HG03135 (cell line): ENCODE data around the gene TICAM1.
"Not testable (repeated sequence)": the region's sequence is repeated elsewhere in the genome, so short reads cannot be mapped to it uniquely, and the experiment has no call there.

Source experiments
- ATAC-seq: cut with Tn5 transposase; IDR thresholded peaks from one replicate; pipeline ENCODE4 v1.9.1; 2021; ENCODE audit warnings: mild to moderate bottlenecking, moderate library complexity; ENCODE audit not compliant: unreplicated experiment

TICAM1 gene

DNA sequence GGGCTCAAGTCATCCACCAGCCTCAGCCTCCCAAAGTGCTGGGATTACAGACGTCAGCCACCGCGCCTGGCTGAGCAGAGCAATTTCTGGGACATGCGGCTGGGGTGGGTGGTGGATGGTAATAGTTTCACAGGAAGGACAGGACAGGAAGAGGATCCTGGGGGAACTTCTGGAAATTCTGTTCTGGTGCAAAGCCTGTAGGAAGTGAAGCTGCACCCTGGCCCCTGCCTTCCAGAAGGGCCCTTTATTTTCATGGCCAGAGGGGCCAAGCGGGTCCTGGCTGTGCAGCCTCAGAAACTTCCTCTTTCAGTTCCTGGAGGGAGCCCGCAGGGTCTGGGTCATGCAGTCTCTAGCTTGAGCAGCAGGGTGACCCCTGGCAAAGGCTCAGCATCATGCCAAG is 24.3 kb downstream of the TICAM1 start:
- ATAC-seq, result no peak

DNA sequence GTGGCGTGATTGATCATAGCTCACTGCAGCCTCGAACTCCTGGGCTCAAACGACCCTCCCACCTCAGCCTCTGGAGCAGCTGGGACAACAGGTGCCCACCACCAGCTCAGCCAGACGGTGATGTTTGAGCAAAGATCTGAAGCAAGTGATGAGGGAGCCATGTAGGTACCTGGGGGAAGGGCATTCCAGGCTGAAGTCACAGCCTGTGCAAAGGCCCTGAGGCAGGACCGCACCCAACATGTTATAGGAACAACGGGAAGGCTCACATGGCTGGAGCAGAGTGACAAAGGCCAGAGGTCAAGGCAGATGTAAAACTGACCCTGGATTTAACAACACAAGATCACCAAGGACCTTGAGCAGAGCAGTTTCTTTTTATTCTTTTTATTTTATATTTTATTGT is 25.1 kb downstream of the TICAM1 start:
- ATAC-seq, result no peak

DNA sequence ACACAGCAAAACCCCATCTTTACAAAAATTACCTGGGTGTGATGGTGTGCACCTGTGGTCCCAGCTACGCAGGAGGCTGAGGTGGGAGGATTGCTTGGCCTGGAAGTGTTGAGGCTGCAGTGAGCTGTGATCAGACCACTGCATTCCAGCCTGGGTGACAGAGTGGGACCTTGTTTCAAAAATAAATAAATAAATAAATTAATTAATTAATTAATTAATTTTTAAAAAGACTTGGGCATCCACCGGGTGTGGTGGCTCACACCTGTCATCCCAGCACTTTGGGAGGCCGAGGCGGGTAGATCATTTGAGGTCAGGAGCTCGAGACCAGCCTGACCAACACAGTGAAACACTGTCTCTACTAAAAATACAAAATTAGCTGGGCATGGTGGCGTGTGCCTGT is 26.4 kb downstream of the TICAM1 start:
- not testable (repeated sequence) for ATAC-seq

DNA sequence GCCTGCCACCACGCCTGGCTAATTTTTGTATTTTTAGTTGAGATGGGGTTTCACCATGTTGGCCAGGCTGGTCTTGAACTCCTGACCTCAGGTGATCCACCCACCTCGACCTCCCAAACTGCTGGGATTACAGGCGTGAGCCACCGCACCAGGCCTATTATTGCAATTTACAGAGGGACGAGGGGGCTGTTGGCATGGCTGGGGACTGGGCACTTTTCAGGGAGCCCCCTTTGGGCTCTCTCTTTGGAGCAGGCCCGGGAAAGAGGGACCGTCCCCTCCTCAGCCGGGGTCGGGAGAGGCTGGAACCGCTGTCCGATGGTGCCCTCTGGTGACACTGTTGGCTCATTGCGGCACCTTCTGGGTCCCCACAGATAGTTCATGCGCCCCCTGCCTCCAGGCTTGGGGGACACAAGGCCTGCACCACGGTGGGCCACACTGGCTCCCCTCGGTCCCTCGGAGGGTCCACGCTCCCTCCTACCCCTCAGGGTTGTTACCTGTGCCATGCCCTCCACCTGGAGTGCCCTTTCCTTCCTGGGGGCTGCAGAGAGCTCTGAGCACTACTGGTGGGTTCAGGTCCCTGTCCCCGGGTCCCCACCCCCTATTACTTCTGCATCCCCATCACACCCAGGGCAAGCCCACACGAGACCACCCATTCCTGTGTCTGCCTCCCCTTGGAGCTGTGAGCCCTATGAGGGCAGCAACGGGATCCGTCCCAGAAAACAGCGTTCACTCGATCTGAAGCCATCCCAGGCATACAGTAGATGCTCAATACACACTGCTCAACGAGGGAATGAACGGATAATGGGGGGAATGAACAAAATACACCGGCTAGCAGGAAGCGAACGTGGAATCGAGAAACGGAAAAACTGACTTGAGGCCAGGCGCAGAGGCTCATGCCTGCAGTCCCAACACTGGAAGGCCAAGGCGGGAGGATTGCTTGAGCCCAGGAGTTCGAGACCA is 27.5 kb downstream of the TICAM1 start:
- ATAC-seq, result no peak

DNA sequence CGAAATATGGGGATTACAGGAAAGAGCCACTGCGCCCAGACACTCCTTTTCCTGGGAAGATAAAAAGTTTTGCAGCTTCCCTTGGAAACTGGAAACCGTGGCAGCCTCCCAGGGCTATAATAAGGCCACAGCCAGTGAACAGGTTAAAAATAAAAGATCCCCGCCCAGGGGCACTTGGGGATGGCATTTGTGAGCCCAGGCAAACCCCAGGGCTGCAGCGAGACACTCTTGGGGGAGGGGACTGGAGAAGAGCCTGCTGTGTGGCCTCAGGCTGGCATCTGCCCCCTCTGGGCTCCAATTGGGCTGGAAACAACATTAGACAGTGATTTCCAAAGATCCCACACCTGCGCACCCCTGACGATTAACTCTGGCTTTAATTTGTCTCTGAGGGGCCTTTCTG is 28.8 kb downstream of the TICAM1 start:
- ATAC-seq, result no peak

DNA sequence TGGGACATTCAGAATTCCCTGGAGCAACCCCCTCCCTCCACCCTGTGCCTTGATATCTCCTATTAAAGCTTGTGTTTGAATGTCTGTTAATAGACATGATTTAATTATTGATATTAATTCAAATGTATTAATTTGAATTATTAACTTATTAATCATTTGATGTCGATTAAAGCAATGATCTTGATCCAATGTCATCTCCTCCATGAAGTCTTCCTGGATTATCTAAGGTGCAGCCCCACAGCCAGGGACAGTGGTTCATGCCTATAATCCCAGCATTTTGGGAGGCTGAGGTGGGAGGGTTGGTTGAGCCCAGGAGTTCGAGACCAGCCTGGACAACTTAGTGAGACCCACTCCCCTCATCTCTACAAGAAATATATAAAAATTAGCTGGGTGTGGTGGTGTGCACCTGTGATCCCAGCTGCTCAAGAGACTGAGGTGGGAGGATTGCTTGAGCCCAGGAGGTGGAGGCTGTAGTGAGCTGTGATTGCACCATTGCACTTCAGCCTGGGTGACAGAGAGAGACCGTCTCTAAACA is 30.4 kb downstream of the TICAM1 start:
- ATAC-seq, result no peak

DNA sequence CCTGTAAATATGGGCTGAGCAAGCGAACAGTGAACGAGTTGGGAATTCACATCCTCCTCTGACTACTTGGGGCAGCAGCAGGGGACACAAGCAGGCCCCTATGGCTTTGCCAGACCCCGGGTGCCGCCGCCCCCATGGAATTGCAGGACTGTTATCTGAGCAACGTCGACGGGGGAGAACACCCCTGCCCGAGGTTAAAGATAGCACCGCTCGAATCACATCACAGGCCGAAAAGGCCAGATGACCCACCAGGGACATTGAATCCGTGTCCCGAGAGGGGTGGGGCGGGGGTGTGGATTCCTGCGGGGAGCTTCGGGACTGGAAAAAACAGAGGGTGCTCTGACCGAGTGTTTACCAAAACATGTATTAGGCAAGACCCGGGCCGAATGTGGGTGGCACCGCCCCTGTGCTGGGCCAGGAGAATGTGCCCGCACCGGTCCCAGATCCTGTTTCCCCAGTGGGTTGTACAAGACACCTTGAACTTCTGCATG is 30.9 kb downstream of the TICAM1 start:
- no peak for ATAC-seq

DNA sequence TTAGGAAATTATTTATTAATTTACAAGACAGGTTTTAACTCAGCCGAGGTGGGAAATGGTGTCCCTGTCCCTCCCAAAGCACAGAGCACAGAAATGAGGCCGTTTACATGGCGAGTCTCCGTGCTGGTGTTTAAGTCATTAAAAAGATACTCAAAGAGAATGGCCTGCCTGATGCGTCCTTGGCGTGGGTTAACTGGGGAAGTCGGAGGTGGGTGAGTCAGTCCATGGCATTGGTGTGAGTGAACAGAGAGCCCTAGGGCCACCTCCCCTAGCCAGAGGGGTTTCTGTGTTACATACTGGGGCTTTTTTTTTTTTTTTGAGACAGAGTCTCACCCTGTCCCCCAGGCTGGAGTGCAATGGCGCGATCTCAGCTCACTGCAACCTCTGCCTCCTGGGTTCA is 36.1 kb downstream of the TICAM1 start:
- no peak for ATAC-seq

DNA sequence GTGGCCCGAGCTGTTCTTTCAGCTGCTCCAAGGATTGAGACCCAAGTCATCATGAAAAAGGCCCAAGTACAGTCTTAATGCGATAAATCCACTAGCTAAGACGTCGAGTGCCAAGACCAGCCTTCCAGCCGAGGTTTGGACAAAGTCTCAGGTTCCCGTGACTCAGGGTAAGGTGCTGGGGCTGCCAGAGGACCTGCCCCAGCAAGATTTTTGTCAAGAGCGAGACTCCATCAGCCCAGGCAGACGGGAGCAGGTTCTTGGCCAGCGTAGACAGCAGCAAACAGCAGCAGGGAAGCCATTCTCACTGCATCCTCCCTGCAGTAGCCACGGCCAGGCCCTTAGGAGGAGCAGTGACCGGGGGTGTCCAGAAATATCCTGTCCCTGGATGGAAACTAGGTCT is 36.5 kb downstream of the TICAM1 start:
- no peak for ATAC-seq

DNA sequence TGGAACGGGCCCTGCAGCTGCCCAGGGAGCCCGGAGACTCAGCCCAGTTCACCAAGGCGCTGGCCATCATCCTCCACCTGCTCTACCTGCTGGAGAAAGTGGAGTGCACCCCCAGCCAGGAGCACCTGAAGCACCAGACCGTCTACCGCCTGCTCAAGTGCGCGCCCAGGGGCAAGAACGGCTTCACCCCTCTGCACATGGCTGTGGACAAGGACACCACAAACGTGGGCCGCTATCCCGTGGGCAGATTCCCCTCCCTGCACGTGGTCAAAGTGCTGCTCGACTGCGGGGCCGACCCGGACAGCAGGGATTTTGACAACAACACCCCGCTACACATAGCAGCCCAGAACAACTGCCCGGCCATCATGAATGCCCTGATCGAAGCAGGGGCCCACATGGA is 38.2 kb downstream of the TICAM1 start:
- not testable (repeated sequence) for ATAC-seq

DNA sequence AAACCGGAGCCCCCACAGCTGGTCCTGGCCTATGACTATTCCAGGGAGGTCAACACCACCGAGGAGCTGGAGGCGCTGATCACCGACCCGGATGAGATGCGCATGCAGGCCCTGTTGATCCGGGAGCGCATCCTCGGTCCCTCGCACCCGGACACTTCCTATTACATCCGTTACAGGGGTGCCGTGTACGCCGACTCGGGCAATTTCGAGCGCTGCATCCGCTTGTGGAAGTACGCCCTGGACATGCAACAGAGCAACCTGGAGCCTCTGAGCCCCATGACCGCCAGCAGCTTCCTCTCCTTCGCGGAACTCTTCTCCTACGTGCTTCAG is 38.7 kb downstream of the TICAM1 start:
- ATAC-seq, result not testable (repeated sequence)

DNA sequence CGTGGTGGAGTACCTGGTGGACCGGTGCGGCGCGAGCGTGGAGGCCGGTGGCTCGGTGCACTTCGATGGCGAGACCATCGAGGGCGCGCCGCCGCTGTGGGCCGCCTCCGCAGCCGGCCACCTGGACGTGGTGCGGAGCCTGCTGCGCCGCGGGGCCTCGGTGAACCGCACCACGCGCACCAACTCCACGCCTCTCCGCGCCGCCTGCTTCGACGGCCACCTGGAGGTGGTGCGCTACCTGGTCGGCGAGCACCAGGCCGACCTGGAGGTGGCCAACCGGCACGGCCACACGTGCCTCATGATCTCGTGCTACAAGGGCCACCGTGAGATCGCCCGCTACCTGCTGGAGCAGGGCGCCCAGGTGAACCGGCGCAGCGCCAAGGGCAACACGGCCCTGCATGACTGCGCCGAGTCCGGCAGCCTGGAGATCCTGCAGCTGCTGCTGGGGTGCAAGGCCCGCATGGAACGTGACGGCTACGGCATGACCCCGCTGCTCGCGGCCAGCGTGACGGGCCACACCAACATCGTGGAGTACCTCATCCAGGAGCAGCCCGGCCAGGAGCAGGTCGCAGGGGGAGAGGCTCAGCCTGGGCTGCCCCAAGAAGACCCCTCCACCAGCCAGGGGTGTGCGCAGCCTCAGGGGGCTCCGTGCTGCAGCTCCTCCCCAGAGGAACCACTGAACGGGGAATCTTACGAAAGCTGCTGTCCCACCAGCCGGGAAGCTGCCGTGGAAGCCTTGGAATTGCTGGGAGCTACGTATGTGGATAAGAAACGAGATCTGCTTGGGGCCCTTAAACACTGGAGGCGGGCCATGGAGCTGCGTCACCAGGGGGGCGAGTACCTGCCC is 39.3 kb downstream of the TICAM1 start:
- ATAC-seq, result not testable (repeated sequence)

DNA sequence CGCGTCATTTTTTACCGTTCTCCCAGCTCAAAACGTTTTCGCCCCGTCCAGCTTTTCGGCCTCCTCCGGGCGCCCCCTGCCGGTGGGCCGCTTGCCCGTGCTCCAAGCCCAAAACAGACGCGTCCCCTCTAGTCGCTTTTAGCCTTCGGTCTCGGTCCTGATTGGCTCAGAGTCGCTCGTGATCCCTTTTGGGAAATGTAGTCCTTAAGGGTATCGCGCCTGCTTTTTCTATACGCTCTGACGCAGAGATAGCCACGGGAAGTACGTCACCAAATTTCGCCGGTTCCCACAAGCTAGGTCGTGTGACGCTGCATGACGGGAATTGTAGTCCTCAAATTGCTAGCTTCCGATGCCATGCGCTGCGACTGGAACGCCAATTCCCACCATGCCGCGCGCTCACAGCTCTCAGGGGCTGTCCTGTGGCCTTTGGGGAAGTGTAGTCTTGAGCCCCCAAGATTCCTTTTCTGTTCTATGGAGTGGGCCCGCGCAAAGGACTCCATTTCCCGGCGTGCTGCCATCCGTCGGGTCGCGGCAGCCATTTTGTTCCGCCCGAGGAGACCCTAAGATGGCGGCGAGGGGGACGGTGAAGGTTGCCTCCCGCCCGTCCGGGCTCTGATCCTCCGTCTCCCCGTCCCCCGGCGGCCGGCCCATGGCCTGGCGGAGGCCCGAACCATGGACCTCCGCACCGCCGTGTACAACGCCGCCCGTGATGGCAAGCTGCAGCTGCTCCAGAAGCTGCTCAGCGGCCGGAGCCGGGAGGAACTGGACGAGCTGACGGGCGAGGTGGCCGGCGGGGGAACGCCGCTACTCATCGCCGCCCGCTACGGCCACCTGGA is 40.1 kb downstream of the TICAM1 start, which contains the start of gene FEM1A:
TSS of gene FEM1A (plus strand) at position 552 of the 836 bp plus-strand sequence. CDS start at position 673, 121 bp downstream.
- ATAC-seq, result peak; percentile 93

DNA sequence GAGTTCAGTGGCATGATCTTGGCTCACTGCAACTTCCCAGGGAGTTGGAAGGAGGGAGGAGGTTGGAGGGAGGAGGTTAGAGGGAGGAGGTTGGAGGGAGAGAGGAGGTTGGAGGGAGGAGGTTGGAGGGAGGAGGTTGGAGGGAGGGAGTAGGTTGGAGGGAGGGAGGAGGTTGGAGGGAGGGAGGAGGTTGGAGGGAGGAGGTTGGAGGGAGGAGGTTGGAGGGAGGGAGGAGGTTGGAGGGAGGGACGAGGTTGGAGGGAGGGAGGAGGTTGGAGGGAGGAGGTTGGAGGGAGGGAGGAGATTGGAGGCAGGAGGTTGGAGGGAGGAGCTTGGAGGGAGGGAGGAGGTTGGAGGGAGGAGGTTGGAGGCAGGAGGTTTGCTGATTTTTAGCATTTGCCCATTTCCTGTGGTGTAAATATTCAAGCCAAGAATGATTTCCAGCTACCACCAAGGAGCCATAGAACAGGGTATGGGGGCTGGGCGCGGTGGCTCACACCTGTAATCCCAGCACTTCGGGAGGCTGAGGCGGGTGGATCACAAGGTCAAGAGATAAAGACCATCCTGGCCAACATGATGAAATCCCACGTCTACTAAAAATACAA is 45.0 kb downstream of the TICAM1 start:
- not testable (repeated sequence) for ATAC-seq

DNA sequence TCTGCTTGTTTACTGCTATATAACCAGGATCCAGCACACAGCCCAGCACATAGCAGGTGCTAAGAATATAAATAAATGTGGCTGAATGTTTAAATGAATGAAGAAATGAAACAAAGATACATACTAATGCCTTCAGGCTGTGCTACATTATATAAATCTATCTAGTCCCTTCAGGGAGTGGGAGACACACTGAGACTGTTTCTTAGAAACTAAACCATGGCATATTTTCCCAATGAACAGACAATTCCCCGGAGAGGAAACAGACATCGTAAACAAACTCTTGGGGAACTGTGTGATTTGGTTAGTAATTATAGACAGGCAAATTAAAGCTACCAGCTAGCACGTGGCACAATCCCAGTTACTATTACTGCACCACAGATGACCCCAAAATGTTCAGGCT is 49.7 kb downstream of the TICAM1 start:
- no peak for ATAC-seq

DNA sequence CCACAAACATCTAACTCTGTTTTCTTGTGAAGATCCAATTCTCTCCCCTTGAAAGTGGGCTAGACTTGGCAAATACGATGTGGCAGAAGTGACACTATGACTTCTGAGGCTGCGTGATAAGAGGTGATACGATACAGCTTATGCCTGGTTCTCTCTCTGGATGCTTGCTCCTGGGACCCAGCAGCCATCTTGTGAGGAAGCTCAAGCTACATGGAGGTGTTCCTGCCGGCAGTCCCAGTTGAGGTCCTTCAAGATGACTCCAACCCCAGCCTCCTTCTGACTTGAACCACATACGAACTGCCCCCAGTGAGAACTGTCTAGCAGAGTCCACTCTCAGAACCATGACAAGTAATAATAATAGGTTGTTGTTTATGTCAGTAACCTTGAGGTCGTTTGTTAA is 50.7 kb downstream of the TICAM1 start:
- no peak for ATAC-seq

DNA sequence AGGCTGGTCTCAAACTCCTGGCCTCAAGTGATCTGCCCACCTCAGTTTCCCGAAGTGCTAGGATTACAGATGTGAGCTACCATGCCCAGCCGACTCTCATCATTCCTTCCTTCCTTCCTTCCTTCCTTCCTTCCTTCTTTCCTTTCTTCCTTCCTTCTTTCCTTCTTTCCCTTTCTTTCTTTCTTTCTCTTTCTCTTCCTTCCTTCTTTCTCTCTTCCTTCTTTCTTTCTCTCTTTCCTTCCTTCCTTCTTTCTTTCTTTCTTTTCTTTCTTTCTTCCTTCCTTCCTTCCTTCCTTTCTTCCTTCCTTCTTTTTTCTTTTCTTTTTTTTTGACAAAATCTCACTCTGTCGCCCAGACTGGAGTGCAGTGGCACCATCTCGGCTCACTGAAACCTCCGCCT is 53.4 kb downstream of the TICAM1 start:
- not testable (repeated sequence) for ATAC-seq

DNA sequence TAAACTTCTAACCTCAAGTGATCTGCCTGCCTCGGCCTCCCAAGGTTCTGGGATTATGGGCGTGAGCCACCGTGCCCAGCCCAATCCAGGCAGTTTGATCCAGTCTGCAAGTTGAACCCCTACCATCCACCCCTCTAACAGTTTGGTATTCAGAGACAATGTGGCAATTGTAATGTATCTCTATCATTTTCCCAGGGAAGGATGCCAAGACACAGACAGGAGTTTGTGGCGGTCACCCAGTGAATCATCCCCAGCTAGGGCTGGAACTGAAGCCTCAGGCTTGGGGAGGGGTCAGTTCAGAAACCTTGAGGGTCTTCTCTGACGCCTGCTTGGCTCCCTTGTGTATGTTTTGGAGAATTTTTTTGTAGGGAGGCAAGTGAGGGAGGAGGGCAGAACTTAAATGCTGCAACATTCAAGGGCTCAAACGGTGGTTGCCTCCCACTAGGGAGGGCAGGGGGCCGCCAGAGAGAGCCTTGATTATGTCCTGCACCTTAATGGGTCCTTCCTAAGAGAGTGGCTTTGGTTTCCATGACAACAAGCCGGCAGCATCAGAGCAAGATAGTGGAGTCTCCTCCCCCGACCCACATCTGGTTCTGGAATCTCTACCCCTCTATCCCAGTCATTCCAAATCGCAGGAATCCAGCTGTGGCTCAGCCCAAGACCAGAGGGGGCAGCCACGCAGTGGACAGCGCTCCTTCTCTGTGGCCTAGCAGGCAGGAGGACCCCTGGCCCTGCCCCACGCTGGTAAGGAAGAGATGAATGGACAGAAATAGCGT is 54.9 kb downstream of the TICAM1 start:
- ATAC-seq, result no peak

DNA sequence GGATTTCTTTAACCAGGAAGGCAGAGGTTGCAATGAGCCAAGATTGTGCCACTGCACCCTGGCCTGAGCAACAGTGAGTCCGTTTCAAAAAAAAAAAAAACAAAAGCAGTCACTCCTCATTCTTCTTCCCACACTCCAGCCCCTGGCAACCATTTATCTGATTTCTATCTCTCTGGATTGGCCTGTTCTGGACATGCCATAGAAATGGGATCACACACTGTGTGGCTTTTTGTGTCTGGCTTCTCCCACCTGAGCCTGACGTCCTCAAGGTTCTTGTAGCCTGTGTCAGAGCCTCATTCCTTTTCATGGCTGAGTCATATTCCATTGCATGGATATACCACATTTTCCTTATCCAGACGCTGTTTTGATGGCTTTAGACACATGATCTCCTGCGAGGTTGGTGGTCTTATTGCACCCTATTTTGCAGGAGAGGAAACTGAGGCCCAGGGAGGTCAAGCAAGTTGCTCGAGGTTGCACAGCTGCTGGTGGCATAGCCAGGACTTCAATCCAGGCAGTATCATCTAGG is 55.8 kb downstream of the TICAM1 start:
- no peak for ATAC-seq
